ENCODE data around the gene WSB1. TPM values are rescaled to one million over a fixed set of nuclear protein-coding genes. Genes with fewer than 3 reads are reported as not detected.

Gene WSB1
- total RNA-seq, 4 donors from 2014 or later = 74.2 to 200 (median 133) TPM

- TF ChIP-seq POLR2AphosphoS5 (IDR thresholded peaks at IDR 0.05) = no peak
- TF ChIP-seq EP300 (IDR thresholded peaks at IDR 0.05) = no peak
- no peak for TF ChIP-seq POLR2A (IDR thresholded peaks at IDR 0.05)
- TF ChIP-seq CTCF (IDR thresholded peaks at IDR 0.05) = no peak
- H3K27me3 ChIP-seq = no peaks in the 10 kb centered on the region
- H3K4me1 ChIP-seq = peaks cover 12 to 62% (median 24%) of the 10 kb centered on the region in 3 donors
- WGBS, 2 donors (ENCODE audit: low coverage in 1 of 2) = 0 to 9% methylated on average over 7 to 9 of the region's 10 CpGs
- H3K9me3 ChIP-seq = no peaks in the 10 kb centered on the region
- peak overlapping the region; percentile 98 to 100 (median 99) for H3K27ac ChIP-seq
- H3K4me3 ChIP-seq = peak overlapping the region; percentile 77 to 95
- no peaks in the 10 kb centered on the region for H3K36me3 ChIP-seq
- ATAC-seq = no peak
These were observed 2.0 kb downstream of the WSB1 start for GRCh38 chr17:27295945-27296344.

GRCh38 chr17:27296428-27296979 lies 2.6 kb downstream of the WSB1 start:
- Histone ChIP-seq H3K27ac (peak overlapping the region; percentile 65 to 100 (median 98)), H3K36me3 (no peaks in the 10 kb centered on the region), H3K27me3 (no peaks in the 10 kb centered on the region), H3K4me1 (peaks cover 13 to 67% (median 28%) of the 10 kb centered on the region in 3 donors), H3K4me3 (peak overlapping the region; percentile 77 to 95), H3K9me3 (no peaks in the 10 kb centered on the region)
- 0 to 6% methylated on average over 1 to 2 of the region's 2 CpGs for WGBS, 2 donors (ENCODE audit: low coverage in 1 of 2)
- peak; percentile 77 for TF ChIP-seq POLR2AphosphoS5 (IDR thresholded peaks at IDR 0.05)
- no peak for TF ChIP-seq POLR2A (IDR thresholded peaks at IDR 0.05)
- ATAC-seq = no peak

- H3K4me3 ChIP-seq = no peak overlapping the region
- TF ChIP-seq CTCF (IDR thresholded peaks at IDR 0.05) (no peak), POLR2A (IDR thresholded peaks at IDR 0.05) (no peak), POLR2AphosphoS5 (IDR thresholded peaks at IDR 0.05) (no peak), EP300 (IDR thresholded peaks at IDR 0.05) (no peak)
- H3K27ac ChIP-seq = peak overlapping the region in 2 of 4 donors; percentile 16 to 100
- no peaks in the 10 kb centered on the region for H3K27me3 ChIP-seq
- WGBS, 2 donors (ENCODE audit: low coverage in 1 of 2) = 58 to 71% methylated on average over 4 of the region's 5 CpGs
- no peak for ATAC-seq
- no peaks in the 10 kb centered on the region for H3K9me3 ChIP-seq
- H3K36me3 ChIP-seq = peaks cover 0 to 7% of the 10 kb centered on the region in 2 donors
- peaks cover 22 to 88% (median 29%) of the 10 kb centered on the region in 3 donors for H3K4me1 ChIP-seq
These were observed 5.6 kb downstream of the WSB1 start for GRCh38 chr17:27299384-27300049.

- H3K27ac ChIP-seq = peak overlapping the region in 1 of 4 donors; percentile 1
These were observed 9.8 kb downstream of the WSB1 start for GRCh38 chr17:27303734-27304133.

More at GRCh38 chr17:27303734-27304133, 9.8 kb downstream of the WSB1 start:
- no peak for ATAC-seq
- 65 to 66% methylated on average over 2 of the region's 2 CpGs for WGBS, 2 donors (ENCODE audit: low coverage in 1 of 2)
- Histone ChIP-seq H3K36me3 (peaks cover 3 to 43% of the 10 kb centered on the region in 2 donors), H3K27me3 (no peaks in the 10 kb centered on the region), H3K9me3 (no peaks in the 10 kb centered on the region), H3K4me3 (no peak overlapping the region), H3K4me1 (peaks cover 17 to 98% (median 27%) of the 10 kb centered on the region in 3 donors)
- TF ChIP-seq POLR2AphosphoS5 (IDR thresholded peaks at IDR 0.05) (no peak), EP300 (IDR thresholded peaks at IDR 0.05) (no peak), CTCF (IDR thresholded peaks at IDR 0.05) (no peak), POLR2A (IDR thresholded peaks at IDR 0.05) (no peak)

Measured in gastroesophageal sphincter (tissue), 4 donors.